GM21526 (cell line): ENCODE data around the gene MKS1.

ENCODE experiments used
- ATAC-seq: cut with Tn5 transposase; IDR thresholded peaks from one replicate; pipeline ENCODE4 v1.9.1; 2021; ENCODE audit warnings: moderate library complexity; ENCODE audit not compliant: unreplicated experiment, low FRiP score

The MKS1 gene

DNA sequence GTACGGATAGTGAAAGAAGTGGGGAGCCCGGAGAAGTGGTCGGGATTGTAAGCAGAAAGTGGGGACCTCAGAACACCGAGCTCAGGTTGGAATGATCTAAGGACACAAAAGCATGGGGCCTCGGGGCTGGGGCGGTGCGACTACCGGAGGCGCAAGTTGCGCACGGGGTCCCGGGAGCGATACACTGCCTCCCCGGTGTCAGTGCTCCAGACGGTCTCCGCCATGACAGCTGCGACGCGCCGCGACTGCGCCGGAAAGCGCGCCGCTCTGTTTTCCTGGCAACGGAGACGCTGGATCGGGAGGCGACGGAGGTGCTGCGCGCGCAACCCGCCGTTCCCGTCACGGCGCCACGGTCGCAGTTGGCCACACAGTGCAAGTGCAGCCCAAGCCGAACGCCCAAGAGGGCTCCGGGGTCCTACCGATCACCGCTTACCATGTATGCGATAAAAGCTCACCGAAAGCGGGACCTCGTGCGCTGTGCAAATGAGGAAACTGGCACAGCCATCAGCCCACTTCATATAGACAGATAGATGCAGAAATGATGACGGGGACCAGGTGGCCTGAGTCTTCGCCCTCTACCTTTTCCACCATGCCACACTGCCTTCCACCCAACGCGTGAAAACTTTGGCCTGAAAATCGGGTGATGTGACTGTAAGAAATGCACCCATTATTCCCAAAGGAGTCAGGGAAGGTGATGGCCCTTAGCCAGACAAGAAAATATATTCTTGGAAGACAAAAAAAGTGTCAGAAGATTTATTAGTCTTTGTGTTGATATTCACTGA lies at the start of gene MKS1:
MKS1 (minus strand) TSS at position 249 of the 782 bp plus-strand sequence; CDS start at position 224, 25 bp downstream.
- peak; percentile 95 for ATAC-seq

DNA sequence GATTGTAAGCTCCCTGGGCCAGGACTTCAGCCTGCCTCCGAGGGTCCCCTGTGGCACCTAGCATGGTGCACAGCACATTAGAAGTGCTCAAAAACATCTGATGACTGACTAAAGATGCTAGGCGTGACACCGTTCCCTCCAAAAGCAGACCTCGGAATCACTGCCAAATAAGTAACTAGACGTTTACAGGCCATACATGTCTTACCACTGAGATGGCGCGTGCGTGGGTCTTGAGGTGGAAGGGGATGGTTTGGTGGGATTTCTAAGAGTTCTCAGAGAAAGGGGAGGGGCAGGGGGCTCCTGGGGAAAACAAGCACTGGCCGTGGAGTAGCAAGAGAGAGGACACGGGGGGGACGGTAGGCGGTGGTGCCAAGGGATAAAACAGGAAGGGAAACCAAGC lies 49.3 kb upstream of the MKS1 start:
- no peak for ATAC-seq

DNA sequence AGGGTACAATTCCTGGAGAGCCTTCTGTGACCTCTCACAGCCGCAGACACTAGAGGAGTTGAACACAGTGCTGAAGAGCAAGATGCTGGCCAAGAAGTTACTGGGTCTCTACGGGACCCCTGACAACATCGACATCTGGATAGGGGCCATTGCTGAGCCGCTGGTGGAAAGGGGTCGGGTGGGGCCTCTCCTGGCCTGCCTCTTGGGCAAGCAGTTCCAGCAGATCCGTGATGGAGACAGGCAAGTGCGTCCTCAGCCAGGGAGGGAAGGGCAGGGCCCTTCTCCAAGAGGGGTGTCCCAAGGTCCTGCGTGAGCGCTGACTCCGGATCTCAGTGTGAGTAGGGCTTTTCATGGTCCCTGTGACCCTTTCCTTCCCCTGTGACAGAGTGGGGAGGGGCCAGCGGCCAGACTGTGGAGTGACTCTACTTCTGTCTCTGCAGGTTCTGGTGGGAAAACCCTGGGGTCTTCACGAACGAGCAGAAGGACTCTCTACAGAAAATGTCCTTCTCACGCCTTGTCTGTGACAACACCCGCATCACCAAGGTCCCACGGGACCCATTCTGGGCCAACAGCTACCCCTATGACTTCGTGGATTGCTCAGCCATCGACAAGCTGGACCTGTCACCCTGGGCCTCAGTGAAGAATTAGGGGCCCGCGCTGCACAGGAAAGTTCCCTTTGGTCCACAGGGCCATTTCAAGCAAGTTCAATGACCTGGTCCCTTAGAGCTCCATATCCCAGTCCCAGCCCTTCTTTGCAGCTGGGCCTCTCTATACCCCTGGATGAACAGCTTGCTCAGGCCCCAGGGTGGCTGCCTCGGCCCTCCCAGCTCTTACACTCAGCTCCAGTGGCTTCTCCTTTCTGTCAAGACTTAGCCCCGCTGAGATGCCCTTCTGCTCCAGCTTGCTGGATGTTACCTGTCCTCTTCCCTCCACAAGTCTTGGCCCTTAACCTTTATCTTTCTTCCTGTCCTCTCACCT lies 48.6 kb upstream of the MKS1 start:
- no peak for ATAC-seq

DNA sequence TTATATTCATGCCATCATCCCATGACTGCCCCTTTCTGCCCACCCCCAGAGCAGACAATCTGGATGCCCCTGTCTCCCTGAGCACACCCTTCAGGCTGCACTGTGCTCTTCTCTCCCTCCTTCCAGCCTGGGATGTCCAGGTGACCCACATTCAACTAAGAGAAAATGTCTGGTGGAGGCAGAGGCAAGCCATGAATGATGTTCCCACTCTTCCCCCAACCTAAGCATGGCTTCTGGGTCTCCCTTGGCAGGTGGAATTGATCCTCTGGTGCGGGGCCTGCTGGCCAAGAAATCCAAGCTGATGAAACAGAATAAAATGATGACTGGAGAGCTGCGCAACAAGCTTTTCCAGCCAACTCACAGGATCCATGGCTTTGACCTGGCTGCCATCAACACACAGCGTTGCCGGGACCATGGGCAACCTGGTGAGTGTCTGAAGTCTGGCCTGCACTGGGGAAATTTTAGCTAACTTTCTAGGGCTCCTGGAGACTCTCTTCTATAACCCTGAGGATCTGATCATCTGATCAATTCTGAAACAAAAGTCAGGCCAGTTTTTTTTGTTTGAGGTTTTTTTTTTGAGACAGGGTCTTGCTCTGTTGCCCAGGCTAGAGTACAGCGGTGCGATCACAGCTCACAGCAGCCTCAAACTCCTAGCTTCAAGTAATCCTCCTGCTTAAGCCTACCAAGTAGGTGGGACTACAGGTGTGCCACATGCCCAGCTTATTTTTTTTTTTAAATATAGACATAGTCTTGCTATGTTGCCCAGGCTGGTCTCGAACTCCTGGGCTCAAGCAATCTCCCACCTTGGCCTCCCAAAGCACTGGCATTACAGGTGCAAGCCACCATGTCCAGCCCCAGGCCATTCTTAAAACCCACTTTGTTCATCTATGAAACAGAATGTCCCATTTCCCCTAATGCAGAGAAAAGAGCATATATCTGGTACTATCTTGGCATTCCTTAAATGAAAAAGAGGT lies 47.1 kb upstream of the MKS1 start:
- ATAC-seq = no peak

DNA sequence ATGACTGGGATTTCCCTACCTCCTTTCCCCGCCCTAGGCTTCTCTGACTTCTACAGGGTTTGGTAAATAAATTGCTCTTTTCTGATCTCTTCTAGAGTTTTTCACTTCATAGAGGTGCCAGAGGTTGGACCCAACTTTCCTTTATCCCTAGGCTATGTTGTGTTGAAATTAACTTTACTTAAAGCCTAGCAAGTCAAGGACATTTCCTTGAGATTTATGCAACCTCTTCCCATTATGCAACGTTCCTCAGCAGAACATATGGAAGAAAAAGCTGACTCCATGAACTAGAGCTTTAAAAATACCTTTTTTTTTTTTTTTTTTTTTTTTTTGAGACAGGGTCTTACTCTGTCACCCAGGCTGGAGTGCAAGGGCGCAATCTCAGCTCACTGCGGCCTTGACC lies 46.2 kb upstream of the MKS1 start:
- no peak for ATAC-seq

DNA sequence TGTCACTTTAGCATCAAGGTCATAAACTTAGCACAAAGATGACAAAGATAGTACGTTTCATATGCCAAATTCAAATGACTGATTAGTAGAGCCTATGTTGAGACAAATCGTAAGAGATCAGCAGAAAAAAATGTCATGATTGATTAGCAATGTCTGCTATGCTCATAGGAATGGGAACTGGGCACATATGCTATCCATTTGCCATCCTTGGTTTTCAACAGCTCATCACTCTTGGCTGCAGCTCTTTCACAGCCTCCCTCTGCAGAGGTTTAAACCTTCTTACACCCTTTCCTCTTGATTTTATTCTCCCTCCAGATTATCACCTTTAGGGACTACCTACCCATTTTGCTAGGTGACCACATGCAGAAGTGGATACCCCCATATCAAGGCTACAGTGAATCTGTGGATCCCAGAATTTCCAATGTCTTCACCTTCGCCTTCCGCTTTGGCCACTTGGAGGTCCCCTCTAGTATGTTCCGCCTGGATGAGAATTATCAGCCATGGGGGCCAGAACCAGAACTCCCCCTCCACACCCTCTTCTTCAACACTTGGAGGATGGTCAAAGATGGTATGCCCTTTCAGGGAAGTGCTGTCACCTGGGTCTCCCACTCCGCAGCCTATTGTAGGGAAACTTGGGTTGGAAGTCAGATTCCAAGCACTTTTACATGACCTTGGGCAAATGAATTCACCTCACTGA lies 45.5 kb upstream of the MKS1 start:
- ATAC-seq = no peak

DNA sequence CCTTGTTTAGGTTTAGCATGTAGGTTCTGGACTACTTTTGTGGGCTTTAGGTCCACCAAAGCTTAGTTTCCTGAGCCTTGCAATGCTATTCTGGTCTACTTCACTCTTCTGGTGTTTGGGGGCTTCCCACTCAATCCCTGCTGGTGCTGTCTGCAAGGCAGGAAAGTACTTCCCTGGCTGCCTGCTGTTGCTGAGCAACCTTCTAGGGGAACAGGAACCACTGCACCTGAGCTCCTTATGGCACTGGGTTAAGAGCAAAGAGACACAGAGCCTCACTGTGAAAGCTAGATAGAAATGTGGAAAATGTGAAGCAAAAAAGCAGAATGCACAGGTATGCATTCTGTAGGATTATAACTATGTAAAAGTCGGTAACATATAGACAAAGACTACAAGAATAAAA lies 44.7 kb upstream of the MKS1 start:
- ATAC-seq = no peak

DNA sequence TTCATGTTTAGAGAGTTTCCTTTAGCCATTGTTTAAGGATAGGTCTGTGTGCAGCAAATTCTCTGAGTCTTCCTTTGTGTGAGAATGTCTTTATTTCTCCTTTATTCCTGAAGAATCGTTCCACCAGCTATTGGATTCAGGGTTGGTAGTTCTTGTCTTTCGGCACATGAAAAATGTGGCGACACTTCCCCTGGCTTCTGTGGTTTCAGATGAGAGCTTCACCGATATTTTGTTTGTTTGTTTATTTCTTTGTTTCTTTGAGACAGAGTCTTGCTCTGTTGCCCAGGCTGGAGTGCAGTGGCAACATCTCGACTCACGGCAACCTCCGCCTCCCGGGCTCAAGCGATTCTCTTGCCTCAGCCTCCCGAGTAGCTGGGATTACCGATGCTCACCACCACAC lies 43.1 kb upstream of the MKS1 start:
- no peak for ATAC-seq

DNA sequence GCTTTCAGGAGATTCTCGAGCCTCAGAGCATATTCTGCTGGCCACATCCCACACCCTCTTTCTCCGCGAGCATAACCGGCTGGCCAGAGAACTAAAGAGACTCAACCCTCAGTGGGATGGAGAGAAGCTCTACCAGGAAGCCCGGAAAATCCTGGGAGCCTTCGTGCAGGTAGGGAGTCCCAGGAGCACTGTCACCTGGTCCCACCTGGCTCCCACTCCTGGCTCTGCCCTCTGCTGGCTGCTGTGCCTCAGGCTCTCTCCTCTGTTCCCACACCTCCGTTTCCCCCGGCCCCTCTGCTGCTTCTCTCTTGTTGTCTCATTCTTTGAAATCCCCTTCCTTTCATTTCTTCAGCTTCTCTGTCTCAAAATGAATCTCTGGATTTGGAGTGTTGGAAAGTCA lies 35.7 kb upstream of the MKS1 start:
- ATAC-seq = no peak

DNA sequence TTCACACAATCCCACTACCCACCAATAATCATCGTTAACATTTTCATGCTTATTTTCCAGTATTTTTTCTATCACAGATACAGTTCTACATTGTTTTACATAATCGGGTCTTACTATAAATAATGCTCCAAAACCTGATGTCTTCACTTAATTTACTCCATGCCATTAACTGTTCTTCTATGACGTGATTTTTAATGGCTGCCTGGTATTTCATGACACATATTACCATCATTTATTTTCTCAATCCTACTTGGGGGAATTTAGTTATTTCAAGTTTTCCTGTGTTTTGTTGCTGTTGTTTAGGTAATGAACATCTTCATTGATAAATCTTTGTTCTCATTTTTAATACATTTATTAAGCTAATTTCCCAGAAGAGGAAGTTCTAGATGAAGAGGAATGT lies 34.0 kb upstream of the MKS1 start:
- no peak for ATAC-seq

DNA sequence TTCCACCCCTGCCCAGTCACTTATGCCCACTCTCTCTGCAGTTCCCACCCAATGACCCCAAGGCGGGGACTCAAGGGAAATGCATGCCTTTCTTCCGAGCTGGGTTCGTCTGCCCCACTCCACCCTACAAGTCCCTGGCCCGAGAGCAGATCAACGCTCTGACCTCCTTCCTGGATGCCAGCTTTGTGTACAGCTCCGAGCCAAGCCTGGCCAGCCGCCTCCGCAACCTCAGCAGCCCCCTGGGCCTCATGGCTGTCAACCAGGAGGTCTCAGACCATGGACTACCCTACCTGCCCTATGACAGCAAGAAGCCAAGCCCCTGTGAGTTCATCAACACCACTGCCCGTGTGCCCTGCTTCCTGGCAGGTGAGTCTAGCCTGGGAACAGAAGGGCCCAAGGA lies 33.1 kb upstream of the MKS1 start:
- ATAC-seq = no peak

DNA sequence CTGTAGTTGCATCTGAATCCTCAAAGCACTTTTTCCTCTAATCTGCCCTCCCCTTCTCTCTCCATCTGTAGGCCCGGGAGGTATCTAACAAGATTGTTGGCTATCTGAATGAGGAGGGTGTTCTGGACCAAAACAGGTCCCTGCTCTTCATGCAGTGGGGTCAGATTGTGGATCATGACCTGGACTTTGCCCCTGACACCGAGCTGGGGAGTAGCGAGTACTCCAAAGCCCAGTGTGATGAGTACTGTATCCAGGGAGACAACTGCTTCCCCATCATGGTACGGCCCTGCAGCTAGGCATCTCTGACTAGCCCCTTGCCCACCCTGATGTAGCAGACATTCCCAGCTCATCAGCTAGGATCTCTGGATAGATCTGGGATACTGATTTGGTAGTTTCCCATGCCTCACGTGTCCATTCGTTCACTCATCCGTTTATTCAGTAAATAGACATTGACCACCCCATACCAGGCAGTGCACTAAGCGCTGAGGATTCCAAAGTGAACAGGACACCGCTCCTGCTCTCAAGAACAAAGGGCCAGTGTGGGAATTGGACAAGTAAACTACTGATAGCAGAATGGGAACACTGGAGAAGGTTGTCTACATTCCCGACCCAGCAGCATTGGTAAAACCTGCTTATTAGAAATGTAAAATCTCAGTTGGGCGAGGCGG lies 31.4 kb upstream of the MKS1 start:
- ATAC-seq = no peak

DNA sequence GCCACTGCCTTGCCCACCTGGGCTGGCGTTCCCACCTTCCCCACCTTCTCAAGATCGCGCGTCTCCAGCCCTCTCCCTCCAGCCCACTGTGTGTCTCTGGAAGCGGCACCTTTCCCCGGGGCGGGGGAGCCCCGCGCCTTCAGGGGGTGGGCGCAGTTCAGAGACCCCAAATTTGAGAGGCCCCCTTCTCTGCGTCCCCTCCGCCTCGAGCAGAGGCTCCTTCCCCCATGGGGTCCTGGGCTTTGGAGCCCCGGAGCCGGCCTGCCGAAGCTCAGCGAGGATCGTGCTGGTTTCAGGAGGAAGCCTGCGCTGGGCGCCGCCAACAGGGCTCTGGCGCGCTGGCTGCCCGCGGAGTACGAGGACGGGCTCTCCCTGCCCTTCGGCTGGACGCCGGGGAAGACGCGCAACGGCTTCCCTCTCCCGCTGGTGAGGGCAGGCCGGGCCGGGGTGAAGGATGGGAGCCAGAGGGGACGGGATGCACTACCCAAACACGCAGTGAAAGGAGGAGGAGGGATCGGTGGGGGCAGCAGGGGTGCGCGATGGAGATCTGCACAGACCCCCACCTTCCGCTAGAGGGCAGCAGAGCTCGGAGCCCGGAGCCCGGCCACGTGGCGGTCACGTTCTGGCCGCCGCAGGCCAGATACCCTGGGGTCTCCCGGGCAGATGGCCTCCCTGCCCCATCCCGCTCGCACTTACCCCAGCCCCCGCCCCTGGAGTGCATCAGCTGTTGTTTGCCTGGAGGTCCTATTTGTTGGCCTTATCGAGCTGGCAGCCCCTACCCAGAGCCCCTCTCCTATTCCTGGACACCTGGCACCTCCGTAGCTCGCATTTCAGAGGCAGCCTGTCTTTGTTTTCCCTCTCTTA lies 30.4 kb upstream of the MKS1 start:
- peak; percentile 56 for ATAC-seq

DNA sequence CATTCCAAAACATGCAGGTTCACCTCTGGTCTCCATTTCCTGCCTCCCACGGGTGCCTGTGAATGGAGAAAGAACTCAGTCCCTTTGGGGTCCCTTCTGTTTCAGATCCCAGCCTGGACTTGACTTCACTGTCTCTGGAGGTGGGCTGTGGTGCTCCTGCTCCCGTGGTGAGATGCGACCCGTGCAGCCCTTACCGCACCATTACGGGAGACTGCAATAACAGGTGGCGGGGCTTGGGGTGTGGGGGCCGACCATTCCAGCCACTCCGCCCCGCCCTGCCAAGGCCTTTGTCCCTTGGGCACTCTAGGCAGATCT lies 29.9 kb upstream of the MKS1 start:
- no peak for ATAC-seq

DNA sequence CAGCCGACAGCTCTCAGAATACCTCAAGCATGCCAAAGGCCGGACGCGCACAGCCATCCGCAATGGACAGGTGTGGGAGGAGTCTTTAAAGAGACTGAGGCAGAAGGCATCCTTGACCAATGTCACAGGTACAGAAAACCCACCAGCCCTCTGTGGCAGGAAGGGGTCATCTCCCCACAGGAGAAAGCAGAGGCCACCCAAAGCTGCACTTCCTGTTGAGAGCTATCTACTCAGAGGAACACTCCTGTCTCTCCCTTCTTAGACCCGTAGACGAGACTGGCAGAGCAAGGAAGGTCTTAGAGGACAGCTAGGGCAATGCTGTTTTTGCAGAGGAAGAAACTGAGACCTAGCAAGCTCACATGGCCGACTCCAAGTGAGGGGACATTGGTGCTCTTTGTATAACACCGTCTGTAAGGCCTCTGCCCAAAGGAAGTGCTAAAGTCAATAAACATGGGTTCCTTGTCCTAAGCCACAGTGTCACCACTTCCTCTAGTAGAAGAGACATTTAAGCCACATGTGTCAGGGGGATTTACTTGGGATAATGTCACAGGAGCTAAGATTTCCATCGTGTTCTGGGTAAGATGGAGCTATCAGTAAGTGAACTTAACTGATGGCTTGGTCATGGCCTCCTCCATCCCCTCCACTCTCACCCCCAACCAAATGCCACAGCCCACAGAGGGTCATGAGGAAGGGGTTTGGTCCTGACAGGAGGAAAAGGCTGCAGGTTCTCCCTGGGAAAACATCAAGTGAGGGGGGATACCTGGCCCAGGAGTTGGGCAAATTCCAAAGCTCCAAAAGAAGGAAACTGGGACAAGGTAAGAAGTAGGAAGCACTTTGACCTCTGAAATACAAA lies 28.7 kb upstream of the MKS1 start:
- ATAC-seq = no peak

DNA sequence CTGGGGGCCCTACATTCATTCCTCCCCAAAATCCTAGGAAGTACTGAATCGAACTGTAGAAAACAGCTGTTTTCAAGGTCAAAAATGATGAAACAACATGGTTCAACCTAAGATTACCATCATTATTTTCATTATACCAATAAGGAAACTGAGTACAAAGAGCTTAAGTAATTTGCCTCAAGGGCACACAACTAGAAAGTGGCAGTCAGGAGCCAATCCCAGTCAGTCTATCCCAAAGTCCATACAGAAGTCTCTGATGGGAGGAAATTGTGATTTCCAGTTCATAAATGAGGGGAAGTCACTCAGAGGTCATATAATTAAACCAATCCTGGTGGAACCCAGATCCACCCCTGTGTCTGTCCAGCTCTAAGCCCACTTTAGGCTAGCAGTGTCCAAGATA lies 27.7 kb upstream of the MKS1 start:
- ATAC-seq = no peak

DNA sequence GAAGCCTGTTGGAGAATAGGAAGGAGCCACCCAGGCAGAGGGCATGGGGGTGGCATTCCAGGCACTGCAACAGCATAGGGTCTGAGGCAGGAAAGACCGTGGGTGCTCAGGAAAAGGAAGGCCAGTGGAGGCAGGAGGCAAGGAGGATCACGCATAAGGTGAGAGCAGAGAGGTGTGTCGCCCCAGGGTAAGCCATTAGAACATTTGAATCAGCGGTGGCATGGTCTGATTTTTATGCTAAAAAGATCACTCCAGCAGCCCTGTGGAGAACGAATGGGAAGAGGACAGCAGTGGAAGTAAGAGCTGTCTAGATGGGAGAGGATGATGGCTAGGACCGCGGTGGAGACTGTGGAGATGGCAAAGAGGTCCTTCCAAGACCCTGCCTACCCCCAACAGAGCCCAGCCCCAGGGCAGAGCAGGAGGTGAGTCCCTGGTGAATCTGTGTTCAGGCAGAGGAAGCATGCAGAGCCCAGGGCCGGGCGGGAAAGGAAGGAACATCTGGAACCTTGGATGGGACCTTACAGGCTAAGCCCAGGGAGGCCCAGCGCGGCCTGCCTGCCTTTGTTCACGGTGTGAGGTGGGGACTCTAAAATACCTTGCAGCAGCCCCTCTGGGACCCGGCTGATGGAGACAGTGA lies 27.2 kb upstream of the MKS1 start:
- ATAC-seq = no peak
